Activated CD4-positive, CD25-positive, alpha-beta regulatory T cell treated with anti-CD3 and anti-CD28 coated beads, Interleukin-2, amount 50 U/mL, for 24 hours (primary cell): ENCODE data around the gene SIGLEC1.

Source experiments
- ATAC-seq, 2 donors: fragments of 150-1000 bp; cut with Tn5 transposase; one replicate each; pipeline ENCODE4 v1.10.0; 2021; ENCODE audit warnings: mild to moderate bottlenecking in 1 of 2, moderate library complexity in 1 of 2

The SIGLEC1 gene

GRCh38 chr20:3712279-3712873, at the start of gene SIGLEC1:
Gene SIGLEC1, minus strand, starts transcription at chr20:3712600. Its CDS starts 5,472 bp downstream, at chr20:3707128.
- no peak for ATAC-seq

- ATAC-seq = no peak
These were observed 48.4 kb upstream of the SIGLEC1 start for GRCh38 chr20:3760655-3761348.

- no peak for ATAC-seq
These were observed 47.5 kb upstream of the SIGLEC1 start for GRCh38 chr20:3759884-3760283.

- ATAC-seq = no peak
These were observed 47.0 kb upstream of the SIGLEC1 start for GRCh38 chr20:3759316-3759823.

GRCh38 chr20:3758566-3758965, 46.2 kb upstream of the SIGLEC1 start:
- ATAC-seq = no peak

- no peak for ATAC-seq
These were observed 44.9 kb upstream of the SIGLEC1 start for GRCh38 chr20:3757268-3757667.

- no peak for ATAC-seq
These were observed 43.5 kb upstream of the SIGLEC1 start for GRCh38 chr20:3755814-3756480.

GRCh38 chr20:3755269-3755668, 42.9 kb upstream of the SIGLEC1 start:
- no peak for ATAC-seq

- ATAC-seq = no peak
These were observed 41.9 kb upstream of the SIGLEC1 start for GRCh38 chr20:3754276-3754630.

GRCh38 chr20:3753501-3754275, 41.3 kb upstream of the SIGLEC1 start:
- ATAC-seq = no peak

- peak; percentile 55 to 60 for ATAC-seq
These were observed 40.7 kb upstream of the SIGLEC1 start for GRCh38 chr20:3753098-3753497.

GRCh38 chr20:3752386-3752759, 40.0 kb upstream of the SIGLEC1 start:
- no peak for ATAC-seq

GRCh38 chr20:3751675-3752385, 39.4 kb upstream of the SIGLEC1 start:
- ATAC-seq = peak; percentile 25 to 68

GRCh38 chr20:3751305-3751674, 38.9 kb upstream of the SIGLEC1 start:
- no peak for ATAC-seq

GRCh38 chr20:3749689-3750531, 37.5 kb upstream of the SIGLEC1 start:
- ATAC-seq = peak in 1 of 2 donors; percentile 28

GRCh38 chr20:3749087-3749688, 36.8 kb upstream of the SIGLEC1 start:
- no peak for ATAC-seq

GRCh38 chr20:3748073-3748472, 35.7 kb upstream of the SIGLEC1 start:
- ATAC-seq = no peak

GRCh38 chr20:3747471-3747870, 35.1 kb upstream of the SIGLEC1 start:
- no peak for ATAC-seq

GRCh38 chr20:3745686-3746173, 33.3 kb upstream of the SIGLEC1 start:
- ATAC-seq = no peak

GRCh38 chr20:3744806-3745685, 32.6 kb upstream of the SIGLEC1 start:
- peak; percentile 74 to 76 for ATAC-seq
